Stimulated activated CD8-positive, alpha-beta memory T cell treated with anti-CD3 and anti-CD28 coated beads, Interleukin-15, amount 100 ng/mL, for 4 hours (primary cell): ENCODE results near the gene NR2F1-AS1.

Experiments used
- DNase-seq, 2 donors: peaks; one replicate each; pipeline ENCODE4 v3.0.0-alpha.2; 2020; ENCODE audit warnings: low read depth in 2 of 2

NR2F1-AS1 gene

GRCh38 chr5:93603078-93603792 is 22.2 kb upstream of the NR2F1-AS1 start:
- no peak for DNase-seq

- no peak for DNase-seq
Observed at GRCh38 chr5:93602241-93603077, 21.4 kb upstream of the NR2F1-AS1 start.

- DNase-seq, result no peak
Observed at GRCh38 chr5:93601802-93602155, 20.8 kb upstream of the NR2F1-AS1 start.

GRCh38 chr5:93601071-93601801 is 20.2 kb upstream of the NR2F1-AS1 start:
- DNase-seq, result no peak

- DNase-seq, result no peak
Observed at GRCh38 chr5:93600409-93601070, 19.5 kb upstream of the NR2F1-AS1 start.

- DNase-seq, result no peak
Observed at GRCh38 chr5:93599399-93600120, 18.5 kb upstream of the NR2F1-AS1 start.

GRCh38 chr5:93599001-93599379 is 18.0 kb upstream of the NR2F1-AS1 start:
- no peak for DNase-seq

- no peak for DNase-seq
Observed at GRCh38 chr5:93598091-93599000, 17.3 kb upstream of the NR2F1-AS1 start.

- DNase-seq, result no peak
Observed at GRCh38 chr5:93596676-93597490, 15.9 kb upstream of the NR2F1-AS1 start.

- DNase-seq, result no peak
Observed at GRCh38 chr5:93596310-93596675, 15.3 kb upstream of the NR2F1-AS1 start.

- DNase-seq, result no peak
Observed at GRCh38 chr5:93595420-93596147, 14.6 kb upstream of the NR2F1-AS1 start.

- DNase-seq, result no peak
Observed at GRCh38 chr5:93594591-93595419, 13.8 kb upstream of the NR2F1-AS1 start.

GRCh38 chr5:93593476-93594131 is 12.6 kb upstream of the NR2F1-AS1 start:
- no peak for DNase-seq

- DNase-seq, result no peak
Observed at GRCh38 chr5:93592883-93593282, 11.9 kb upstream of the NR2F1-AS1 start.

- no peak for DNase-seq
Observed at GRCh38 chr5:93591323-93591945, 10.4 kb upstream of the NR2F1-AS1 start.

GRCh38 chr5:93590493-93590892 is 9.5 kb upstream of the NR2F1-AS1 start:
- no peak for DNase-seq

GRCh38 chr5:93589829-93590215 is 8.8 kb upstream of the NR2F1-AS1 start:
- DNase-seq, result no peak
